HCT116 (cell line): ENCODE results near the gene NEK11. TPM values are rescaled to one million over a fixed set of nuclear protein-coding genes. Genes with fewer than 3 reads are reported as not detected.

Experiments used
- ATAC-seq: fragments of 200-7000 bp; cut with Tn5 transposase; 2 replicates; pipeline ENCODE4 v1.9.1; 2020; ENCODE audit warnings: mild to moderate bottlenecking, moderate library complexity
- BruUV-seq: library from RNA; stranded (reverse); fragments of 400-500 nt; replicated peaks from 2 replicates; lab custom pipeline; 2021; lab: Mats Ljungman, UMichigan
- CTCF ChIA-PET: fragments of 300-600 bp; sonication (Branson Sonifier 250); formaldehyde crosslinking; loops from one replicate; lab custom pipeline; 2021; ENCODE audit warnings: antibody characterized with exemption; lab: Charles Lee
- POLR2A ChIA-PET: fragments of 300-600, 350-600 bp; sonication (Branson Sonifier 250); formaldehyde crosslinking; loops from one replicate; lab custom pipeline; 2021; ENCODE audit warnings: antibody characterized with exemption; lab: Charles Lee
- RAD21 ChIA-PET, 2 experiments: fragments of 300-600 bp; sonication (Branson Sonifier 250); formaldehyde crosslinking; loops; one replicate each; lab custom pipeline; 2023; ENCODE audit warnings: low total read pairs in 2 of 2; ENCODE audit not compliant: uncharacterized antibody in 2 of 2, unreplicated experiment in 2 of 2, low non-redundant PET in 1 of 2; lab: Charles Lee
- DNase-seq: peaks from one replicate; pipeline ENCODE4 v3.0.0-alpha.2; 2010; ENCODE audit warnings: low read depth, low spot score
- H2AFZ ChIP-seq: fragments of 200-600 bp; shearing (Covaris generic), sonication (generic); 2 replicates; pipeline ENCODE4 v1.6.1; 2017; ENCODE audit warnings: low read depth, mixed run types, mixed read lengths, antibody characterized with exemption, low read length; ENCODE audit not compliant: poor library complexity, severe bottlenecking
- H3K27ac ChIP-seq: 2 replicates; pipeline ENCODE4 v1.5.1; 2012; ENCODE audit warnings: low read depth, low read length
- H3K27me3 ChIP-seq: fragments of 200-600 bp; sonication (generic); 2 replicates; pipeline ENCODE4 v1.6.1; 2016; ENCODE audit warnings: mixed run types, low read length, mixed read lengths; ENCODE audit not compliant: insufficient read depth
- H3K36me3 ChIP-seq, 2 experiments: fragments of 200-500 bp in 1 of 2; fragments of 200-600 bp in 1 of 2; sonication (Bioruptor generic) in 1 of 2; sonication (generic) in 1 of 2; 2 replicates each; pipeline versions ENCODE4 v1.5.1 to v1.6.1; 2014 to 2016; ENCODE audit warnings: low read length in 2 of 2, inconsistent platforms in 1 of 2, mixed read lengths in 1 of 2, mixed run types in 1 of 2; ENCODE audit not compliant: insufficient read depth in 2 of 2, control insufficient read depth in 1 of 2
- H3K4me1 ChIP-seq, 2 experiments: fragments of 200-600 bp in 1 of 2; sonication (generic) in 1 of 2; 2 replicates each; pipeline versions ENCODE4 v1.5.1 to v1.6.1; 2012 to 2017; ENCODE audit warnings: low read length in 2 of 2, inconsistent platforms in 1 of 2, mild to moderate bottlenecking in 1 of 2, mixed read lengths in 1 of 2, mixed run types in 1 of 2, moderate library complexity in 1 of 2; ENCODE audit not compliant: insufficient read depth in 2 of 2, control insufficient read depth in 1 of 2
- H3K4me2 ChIP-seq: fragments of 200-600 bp; sonication (generic); 2 replicates; pipeline ENCODE4 v1.6.1; 2017; ENCODE audit warnings: mixed run types, low read length, mixed read lengths
- H3K4me3 ChIP-seq, 2 experiments: fragments of 200-600 bp in 1 of 2; sonication (generic) in 1 of 2; replicated peaks in 1 of 2; 2 replicates each; pipeline ENCODE4 v1.5.1; 2011 to 2016; ENCODE audit warnings: low read length in 2 of 2, control low read depth in 1 of 2, low read depth in 1 of 2, mild to moderate bottlenecking in 1 of 2, mixed read lengths in 1 of 2, mixed run types in 1 of 2
- H3K79me2 ChIP-seq: fragments of 200-600 bp; sonication (generic); 2 replicates; pipeline ENCODE4 v1.6.1; 2017; ENCODE audit warnings: mild to moderate bottlenecking, mixed run types, low read length, moderate library complexity, mixed read lengths; ENCODE audit not compliant: insufficient read depth
- H3K9ac ChIP-seq: fragments of 200-600 bp; sonication (generic); 2 replicates; pipeline ENCODE4 v1.6.1; 2016; ENCODE audit warnings: low read length, mixed read lengths
- H3K9me2 ChIP-seq: fragments of 200-600 bp; sonication (generic), shearing (Covaris generic); 2 replicates; pipeline ENCODE4 v1.6.1; 2017; ENCODE audit warnings: mixed run types, mild to moderate bottlenecking, moderate library complexity; ENCODE audit not compliant: insufficient read depth
- H3K9me3 ChIP-seq, 2 experiments: fragments of 200-500 bp in 1 of 2; fragments of 200-600 bp in 1 of 2; sonication (Bioruptor generic) in 1 of 2; sonication (generic) in 1 of 2; 2 replicates each; pipeline ENCODE4 v1.6.1; 2014 to 2017; ENCODE audit warnings: low read length in 2 of 2, mixed read lengths in 2 of 2, inconsistent platforms in 1 of 2, low read depth in 1 of 2, mild to moderate bottlenecking in 1 of 2, mixed run types in 1 of 2, moderate library complexity in 1 of 2; ENCODE audit not compliant: control insufficient read depth in 1 of 2, insufficient read depth in 1 of 2
- H4K20me1 ChIP-seq: fragments of 200-600 bp; sonication (generic), shearing (Covaris generic); 2 replicates; pipeline ENCODE4 v1.6.1; 2017; ENCODE audit warnings: mixed run types, mild to moderate bottlenecking, moderate library complexity; ENCODE audit not compliant: insufficient read depth
- ATF3 ChIP-seq: IDR thresholded peaks from 2 replicates; pipeline ENCODE4 v1.6.1; 2012
- CBX3 ChIP-seq: IDR thresholded peaks from 2 replicates; pipeline ENCODE4 v1.6.1; 2012; ENCODE audit warnings: low read depth
- ELF1 ChIP-seq: IDR thresholded peaks from 2 replicates; pipeline ENCODE4 v1.6.1; 2012; ENCODE audit warnings: low read depth, borderline replicate concordance
- EZH2 ChIP-seq: fragments of 200-600 bp; sonication (generic); IDR thresholded peaks from 2 replicates; pipeline ENCODE4 v1.6.1; 2017; ENCODE audit warnings: antibody characterized with exemption, mixed run types
- EZH2phosphoT487 ChIP-seq: fragments of 200-600 bp; IDR thresholded peaks from 2 replicates; pipeline ENCODE4 v1.6.1; 2018; ENCODE audit warnings: antibody characterized with exemption, borderline replicate concordance
- FOSL1 ChIP-seq: IDR thresholded peaks from 2 replicates; pipeline ENCODE4 v1.6.1; 2012; ENCODE audit warnings: low read depth
- JUND ChIP-seq: IDR thresholded peaks from 2 replicates; pipeline ENCODE4 v1.6.1; 2012
- POLR2A ChIP-seq: IDR thresholded peaks from 2 replicates; pipeline ENCODE4 v1.7.0; 2011; ENCODE audit warnings: borderline replicate concordance; ENCODE audit not compliant: insufficient read depth, insufficient read length; ENCODE audit errors: extremely low read depth
- POLR2AphosphoS5 ChIP-seq: IDR thresholded peaks from 2 replicates; pipeline ENCODE4 v1.6.1; 2011; ENCODE audit warnings: mild to moderate bottlenecking, low read depth, low read length, moderate library complexity
- RAD21 ChIP-seq: IDR thresholded peaks from 2 replicates; pipeline ENCODE4 v1.6.1; 2012; ENCODE audit warnings: low read depth, mild to moderate bottlenecking
- SIN3A ChIP-seq: IDR thresholded peaks from 2 replicates; pipeline ENCODE4 v1.6.1; 2012; ENCODE audit warnings: low read depth
- SP1 ChIP-seq: IDR thresholded peaks from 2 replicates; pipeline ENCODE4 v1.6.1; 2012; ENCODE audit warnings: low read depth
- TCF7L2 ChIP-seq: IDR thresholded peaks from 2 replicates; pipeline ENCODE4 v1.7.0; 2011; ENCODE audit warnings: borderline replicate concordance, inconsistent platforms; ENCODE audit not compliant: insufficient read depth, insufficient read length; ENCODE audit errors: extremely low read depth
- YY1 ChIP-seq: IDR thresholded peaks from 2 replicates; pipeline ENCODE4 v1.6.1; 2011; ENCODE audit warnings: low read length, low read depth, moderate library complexity, mild to moderate bottlenecking; ENCODE audit not compliant: insufficient replicate concordance; ENCODE audit errors: extremely low read depth
- ZFX ChIP-seq: fragments of 450-650 bp; IDR thresholded peaks from 2 replicates; pipeline ENCODE4 v1.6.1; 2017
- ZNF274 ChIP-seq: fragments of 200-500 bp; sonication (Bioruptor generic); IDR thresholded peaks from 2 replicates; pipeline ENCODE4 v1.6.1; 2014; ENCODE audit warnings: mild to moderate bottlenecking, low read depth, low read length, inconsistent platforms
- intact Hi-C: fragments of 100-400 bp; cut with micrococcal nuclease; formaldehyde crosslinking; loops from 2 replicates; pipeline ENCODE4 v1.10.0; 2022
- total RNA-seq: library from RNA; stranded (reverse); gene quantifications from one replicate; pipeline ENCODE4 v1.2.1, GENCODE V29; 2021; ENCODE audit not compliant: unreplicated experiment
- TF ChIP-seq, protein P1 (sequence below): IDR thresholded peaks from 2 replicates; pipeline ENCODE4 v1.6.1; 2012; ENCODE audit warnings: low read depth
- TF ChIP-seq, protein P2 (sequence below), 3 experiments: fragments of 200-600 bp in 1 of 3; sonication (generic) in 1 of 3; IDR thresholded peaks in 2 of 3; conservative IDR thresholded peaks in 1 of 3; 2 replicates each; pipeline ENCODE4 v1.5.1; 2012 to 2017; ENCODE audit warnings: low read depth in 2 of 3, low read length in 2 of 3, antibody characterized with exemption in 1 of 3, borderline replicate concordance in 1 of 3, control low read depth in 1 of 3, mild to moderate bottlenecking in 1 of 3, mixed read lengths in 1 of 3, mixed run types in 1 of 3, moderate library complexity in 1 of 3; ENCODE audit not compliant: insufficient read depth in 1 of 3

NEK11 gene
- total RNA-seq, 1 experiment from 2014 or later = 3.1 TPM

GRCh38 chr3:131125684-131126083 lies 99.0 kb downstream of the NEK11 start:
- Histone ChIP-seq H3K9ac (no peak overlapping the region), H3K27me3 (no peaks in the 10 kb centered on the region), H3K4me2 (no peak overlapping the region), H3K9me2 (no peaks in the 10 kb centered on the region), H3K27ac (no peak overlapping the region), H3K4me1 (no peaks in the 10 kb centered on the region), H2AFZ (no peak overlapping the region), H3K4me3 (no peak overlapping the region), H4K20me1 (no peaks in the 10 kb centered on the region), H3K79me2 (no peaks in the 10 kb centered on the region), H3K36me3 (no peaks in the 10 kb centered on the region), H3K9me3 (no peaks in the 10 kb centered on the region)
- DNase-seq = no peak
- CTCF ChIA-PET = no interaction called here
- no TSS peak for BruUV-seq
- TF ChIP-seq SP1 (no peak), POLR2AphosphoS5 (no peak), RAD21 (no peak), ELF1 (no peak), ZFX (no peak), EZH2 (no peak), SIN3A (no peak), FOSL1 (no peak), TCF7L2 (no peak), POLR2A (no peak), YY1 (no peak), CBX3 (no peak), EZH2phosphoT487 (no peak), ATF3 (no peak), JUND (no peak), ZNF274 (no peak)
- TF ChIP-seq, protein P1, sequence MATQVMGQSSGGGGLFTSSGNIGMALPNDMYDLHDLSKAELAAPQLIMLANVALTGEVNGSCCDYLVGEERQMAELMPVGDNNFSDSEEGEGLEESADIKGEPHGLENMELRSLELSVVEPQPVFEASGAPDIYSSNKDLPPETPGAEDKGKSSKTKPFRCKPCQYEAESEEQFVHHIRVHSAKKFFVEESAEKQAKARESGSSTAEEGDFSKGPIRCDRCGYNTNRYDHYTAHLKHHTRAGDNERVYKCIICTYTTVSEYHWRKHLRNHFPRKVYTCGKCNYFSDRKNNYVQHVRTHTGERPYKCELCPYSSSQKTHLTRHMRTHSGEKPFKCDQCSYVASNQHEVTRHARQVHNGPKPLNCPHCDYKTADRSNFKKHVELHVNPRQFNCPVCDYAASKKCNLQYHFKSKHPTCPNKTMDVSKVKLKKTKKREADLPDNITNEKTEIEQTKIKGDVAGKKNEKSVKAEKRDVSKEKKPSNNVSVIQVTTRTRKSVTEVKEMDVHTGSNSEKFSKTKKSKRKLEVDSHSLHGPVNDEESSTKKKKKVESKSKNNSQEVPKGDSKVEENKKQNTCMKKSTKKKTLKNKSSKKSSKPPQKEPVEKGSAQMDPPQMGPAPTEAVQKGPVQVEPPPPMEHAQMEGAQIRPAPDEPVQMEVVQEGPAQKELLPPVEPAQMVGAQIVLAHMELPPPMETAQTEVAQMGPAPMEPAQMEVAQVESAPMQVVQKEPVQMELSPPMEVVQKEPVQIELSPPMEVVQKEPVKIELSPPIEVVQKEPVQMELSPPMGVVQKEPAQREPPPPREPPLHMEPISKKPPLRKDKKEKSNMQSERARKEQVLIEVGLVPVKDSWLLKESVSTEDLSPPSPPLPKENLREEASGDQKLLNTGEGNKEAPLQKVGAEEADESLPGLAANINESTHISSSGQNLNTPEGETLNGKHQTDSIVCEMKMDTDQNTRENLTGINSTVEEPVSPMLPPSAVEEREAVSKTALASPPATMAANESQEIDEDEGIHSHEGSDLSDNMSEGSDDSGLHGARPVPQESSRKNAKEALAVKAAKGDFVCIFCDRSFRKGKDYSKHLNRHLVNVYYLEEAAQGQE = no peak
- TF ChIP-seq, protein P2, sequence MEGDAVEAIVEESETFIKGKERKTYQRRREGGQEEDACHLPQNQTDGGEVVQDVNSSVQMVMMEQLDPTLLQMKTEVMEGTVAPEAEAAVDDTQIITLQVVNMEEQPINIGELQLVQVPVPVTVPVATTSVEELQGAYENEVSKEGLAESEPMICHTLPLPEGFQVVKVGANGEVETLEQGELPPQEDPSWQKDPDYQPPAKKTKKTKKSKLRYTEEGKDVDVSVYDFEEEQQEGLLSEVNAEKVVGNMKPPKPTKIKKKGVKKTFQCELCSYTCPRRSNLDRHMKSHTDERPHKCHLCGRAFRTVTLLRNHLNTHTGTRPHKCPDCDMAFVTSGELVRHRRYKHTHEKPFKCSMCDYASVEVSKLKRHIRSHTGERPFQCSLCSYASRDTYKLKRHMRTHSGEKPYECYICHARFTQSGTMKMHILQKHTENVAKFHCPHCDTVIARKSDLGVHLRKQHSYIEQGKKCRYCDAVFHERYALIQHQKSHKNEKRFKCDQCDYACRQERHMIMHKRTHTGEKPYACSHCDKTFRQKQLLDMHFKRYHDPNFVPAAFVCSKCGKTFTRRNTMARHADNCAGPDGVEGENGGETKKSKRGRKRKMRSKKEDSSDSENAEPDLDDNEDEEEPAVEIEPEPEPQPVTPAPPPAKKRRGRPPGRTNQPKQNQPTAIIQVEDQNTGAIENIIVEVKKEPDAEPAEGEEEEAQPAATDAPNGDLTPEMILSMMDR (IDR thresholded peaks at IDR 0.05 in 2 of 3, conservative IDR thresholded peaks at IDR 0.05 in 1 of 3; ENCODE audit: borderline replicate concordance in 1 of 3, insufficient read depth in 1 of 3, low read depth in 2 of 3, low read length in 2 of 3) = no peak
- intact Hi-C loops = no loop called here
- POLR2A ChIA-PET = no interaction called here
- ATAC-seq = no peak
- RAD21 ChIA-PET = no interaction called here
